Sigmoid colon (tissue), 7 donors: ENCODE measurements around the gene ADGB. TPM values are rescaled to one million over a fixed set of nuclear protein-coding genes. Genes with fewer than 3 reads are reported as not detected.
A peak's percentile ranks its signal among the peaks of the same experiment; 100 is the strongest.
"Not testable (repeated sequence)": the region's sequence is repeated elsewhere in the genome, so short reads cannot be mapped to it uniquely, and the experiment has no call there.

Source experiments
- DNase-seq: peaks from one replicate; pipeline ENCODE4 v3.0.0-alpha.2; 2019
- H3K27ac ChIP-seq, 4 donors: fragments of 200-600 bp; sonication (generic); one replicate each; pipeline ENCODE4 v1.5.1; 2016 to 2019; ENCODE audit warnings: mild to moderate bottlenecking in 1 of 4
- H3K27me3 ChIP-seq, 3 donors: fragments of 200-600 bp; sonication (generic); one replicate each; pipeline ENCODE4 v1.5.1; 2019; ENCODE audit warnings: mild to moderate bottlenecking in 1 of 3
- H3K36me3 ChIP-seq, 4 donors: fragments of 200-600 bp; sonication (generic); one replicate each; pipeline ENCODE4 v1.5.1; 2016 to 2019
- H3K4me1 ChIP-seq, 4 donors: fragments of 200-600 bp; sonication (generic); one replicate each; pipeline ENCODE4 v1.5.1; 2017 to 2019
- H3K4me3 ChIP-seq, 4 donors: fragments of 200-600 bp; sonication (generic); one replicate each; pipeline ENCODE4 v1.5.1; 2017 to 2019; ENCODE audit warnings: mild to moderate bottlenecking in 2 of 4, moderate library complexity in 1 of 4
- H3K9me3 ChIP-seq, 4 donors: fragments of 200-600 bp in 3 of 4; sonication (generic) in 3 of 4; one replicate each; pipeline versions ENCODE4 v1.5.1 to v1.6.1; 2013 to 2019
- CTCF ChIP-seq, 4 experiments: fragments of 450-650 bp in 3 of 4; fragments of 200-600 bp in 1 of 4; IDR thresholded peaks; one replicate each; pipeline ENCODE4 v1.5.1; 2016 to 2019; ENCODE audit warnings: antibody characterized with exemption in 4 of 4, mild to moderate bottlenecking in 3 of 4, moderate library complexity in 2 of 4
- EP300 ChIP-seq, 4 donors: sonication (generic); formaldehyde crosslinking; IDR thresholded peaks; one replicate each; pipeline ENCODE4 v1.6.1; 2017; ENCODE audit warnings: antibody characterized with exemption in 4 of 4
- POLR2A ChIP-seq, 2 donors: fragments of 450-650 bp; IDR thresholded peaks; one replicate each; pipeline ENCODE4 v1.6.1; 2016; ENCODE audit warnings: antibody characterized with exemption in 2 of 2, mild to moderate bottlenecking in 2 of 2, moderate library complexity in 2 of 2
- POLR2AphosphoS5 ChIP-seq, 4 donors: sonication (generic); formaldehyde crosslinking; IDR thresholded peaks; one replicate each; pipeline ENCODE4 v1.6.1; 2017; ENCODE audit warnings: antibody characterized with exemption in 4 of 4
- WGBS, 2 donors: extraction: QIAGEN DNeasy Blood & Tissue Kit; methylation state at CpG; one replicate each; pipeline ENCODE4 v1.1.7; 2013; 5-methylcytosine and 5-hydroxymethylcytosine counted together
- intact Hi-C: fragments of 100-400 bp; cut with DNase I; formaldehyde crosslinking; loops from one replicate; pipeline ENCODE4 v1.15.1; 2023
- polyA plus RNA-seq, 3 donors: library from polyadenylated mRNA; stranded (reverse); fragments of 200-250 nt; gene quantifications; one replicate each; pipeline ENCODE4 v1.2.3, GENCODE V29; 2013
- total RNA-seq, 4 donors: library from RNA; depleted of rRNA; stranded (reverse); fragments of >200 nt; gene quantifications; one replicate each; pipeline ENCODE4 v1.1.0, GENCODE V29; 2016
- donor health status: healthy with polysubstance abuse.
- donor health status: Bipolar disorder and iron deficiency.
- donor health status: healthy.

ADGB gene
- total RNA-seq, result under 1 TPM in 1 of 4 donors, not detected in 3; 0.55 TPM
- polyA plus RNA-seq, result under 1 TPM in 1 of 3 donors, not detected in 2; 0.13 TPM

- TF ChIP-seq POLR2A (IDR thresholded peaks at IDR 0.05) (no peak), CTCF (IDR thresholded peaks at IDR 0.05) (no peak), POLR2AphosphoS5 (IDR thresholded peaks at IDR 0.05) (no peak), EP300 (IDR thresholded peaks at IDR 0.05) (no peak)
- H3K9me3 ChIP-seq, result no peaks in the 10 kb centered on the region
- H3K4me3 ChIP-seq, result peak within 1 kb of the TSS in 3 of 4 donors; percentile 35 to 45 (median 36)
- WGBS, 2 donors, result 5 to 13% methylated on average over 32 of the region's 32 CpGs
- H3K27ac ChIP-seq, result no peak within 1 kb of the TSS
- H3K36me3 ChIP-seq, result no peaks in the 10 kb centered on the region
- DNase-seq, result no peak
- H3K27me3 ChIP-seq, result no peaks in the 10 kb centered on the region
- intact Hi-C loops, result no loop called here
- peaks cover 0 to 7% (median 5%) of the 10 kb centered on the region in 4 donors for H3K4me1 ChIP-seq
Measured at GRCh38 chr6:146598772-146599405, at the start of gene ADGB. ADGB (plus strand) TSS chr6:146598972; CDS start chr6:146599041, 69 bp downstream.

DNA sequence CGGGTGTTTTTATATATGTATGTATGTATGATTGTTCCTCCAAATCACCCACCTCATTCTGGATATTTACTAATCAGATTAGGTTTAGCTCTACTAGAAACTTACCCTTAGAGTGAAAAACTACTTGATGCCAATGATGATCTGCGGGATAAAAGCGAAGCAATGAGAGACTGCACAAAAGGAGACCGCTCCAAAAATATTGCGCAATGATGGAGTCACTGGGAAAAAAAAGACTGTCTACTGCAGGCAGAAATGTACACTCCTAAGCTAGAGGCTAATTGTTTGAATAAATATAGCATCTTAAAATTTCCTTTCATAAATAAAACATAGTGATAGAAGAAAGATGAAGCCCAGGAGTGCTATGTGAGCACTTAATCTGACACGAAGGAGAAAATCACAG, 47.9 kb upstream of the ADGB start:
- no peaks in the 10 kb centered on the region for H3K9me3 ChIP-seq
- no peak overlapping the region for H3K4me3 ChIP-seq
- H3K27ac ChIP-seq, result no peak overlapping the region
- H3K27me3 ChIP-seq, result no peaks in the 10 kb centered on the region
- no peak for TF ChIP-seq CTCF (IDR thresholded peaks at IDR 0.05)
- TF ChIP-seq EP300 (IDR thresholded peaks at IDR 0.05), result no peak
- TF ChIP-seq POLR2AphosphoS5 (IDR thresholded peaks at IDR 0.05), result no peak
- TF ChIP-seq POLR2A (IDR thresholded peaks at IDR 0.05), result no peak
- H3K4me1 ChIP-seq, result peaks cover 0 to 53% (median 28%) of the 10 kb centered on the region in 4 donors
- H3K36me3 ChIP-seq, result peaks cover 0 to 30% (median 5%) of the 10 kb centered on the region in 4 donors
- WGBS, 2 donors, result 90 to 94% methylated on average over 6 of the region's 6 CpGs
- no peak for DNase-seq
- intact Hi-C loops, result no loop called here

- 74 to 80% methylated on average over 7 of the region's 7 CpGs for WGBS, 2 donors
- intact Hi-C loops, result no loop called here
- no peaks in the 10 kb centered on the region for H3K27me3 ChIP-seq
- peaks cover 0 to 30% (median 5%) of the 10 kb centered on the region in 4 donors for H3K36me3 ChIP-seq
- H3K4me1 ChIP-seq, result peaks cover 0 to 48% (median 22%) of the 10 kb centered on the region in 4 donors
- no peaks in the 10 kb centered on the region for H3K9me3 ChIP-seq
- no peak for DNase-seq
- TF ChIP-seq EP300 (IDR thresholded peaks at IDR 0.05), result no peak
- H3K4me3 ChIP-seq, result no peak overlapping the region
- H3K27ac ChIP-seq, result no peak overlapping the region
Measured at GRCh38 chr6:146551545-146551944, 47.2 kb upstream of the ADGB start.

DNA sequence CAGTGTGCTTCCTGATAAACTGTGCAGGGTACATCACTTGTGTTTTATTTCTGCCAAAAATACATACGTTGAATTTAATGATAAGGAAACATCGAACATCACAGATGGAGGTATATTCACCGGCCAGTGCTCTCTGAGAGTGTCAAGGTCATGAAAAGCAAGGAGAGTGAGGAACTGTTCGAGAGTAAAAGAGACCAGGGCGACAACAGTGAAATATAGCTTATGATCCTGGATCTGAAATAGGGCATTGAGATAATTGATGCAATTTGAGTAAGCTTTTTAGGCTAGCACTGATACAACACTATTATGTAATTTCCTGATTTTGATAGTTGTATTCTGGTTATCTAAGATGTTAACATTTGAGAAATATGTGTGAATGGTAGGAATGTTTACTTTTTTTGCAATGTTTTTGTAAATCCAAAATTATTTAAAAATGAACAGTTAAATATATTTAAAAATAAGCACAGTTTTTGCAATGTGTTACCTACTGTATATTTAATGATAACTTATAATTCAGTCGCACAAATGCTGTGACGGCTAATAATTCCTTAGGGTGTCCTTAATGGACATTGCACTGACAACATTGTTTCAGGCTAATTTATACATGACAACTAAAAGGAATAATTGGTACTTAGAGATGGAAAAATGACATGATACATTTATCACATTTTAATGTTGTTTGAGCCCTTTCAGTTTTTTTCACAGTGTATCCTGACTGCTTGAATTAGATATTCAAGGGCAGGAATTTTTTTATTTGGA, 45.2 kb upstream of the ADGB start:
- TF ChIP-seq POLR2A (IDR thresholded peaks at IDR 0.05), result no peak
- TF ChIP-seq EP300 (IDR thresholded peaks at IDR 0.05), result no peak
- TF ChIP-seq POLR2AphosphoS5 (IDR thresholded peaks at IDR 0.05), result no peak
- TF ChIP-seq CTCF (IDR thresholded peaks at IDR 0.05), result no peak
- 92 to 93% methylated on average over 7 of the region's 7 CpGs for WGBS, 2 donors
- H3K4me1 ChIP-seq, result peaks cover 0 to 33% (median 13%) of the 10 kb centered on the region in 4 donors
- H3K36me3 ChIP-seq, result peaks cover 0 to 30% (median 5%) of the 10 kb centered on the region in 4 donors
- no peak overlapping the region for H3K4me3 ChIP-seq
- H3K27me3 ChIP-seq, result no peaks in the 10 kb centered on the region
- intact Hi-C loops, result no loop called here
- no peaks in the 10 kb centered on the region for H3K9me3 ChIP-seq
- DNase-seq, result no peak
- no peak overlapping the region for H3K27ac ChIP-seq

- Histone ChIP-seq H3K36me3 (peaks cover 0 to 1% (median 0%) of the 10 kb centered on the region in 4 donors), H3K9me3 (no peaks in the 10 kb centered on the region), H3K27ac (no peak overlapping the region), H3K4me3 (no peak overlapping the region), H3K27me3 (no peaks in the 10 kb centered on the region), H3K4me1 (no peaks in the 10 kb centered on the region)
- TF ChIP-seq POLR2A (IDR thresholded peaks at IDR 0.05) (no peak), EP300 (IDR thresholded peaks at IDR 0.05) (no peak), CTCF (IDR thresholded peaks at IDR 0.05) (no peak), POLR2AphosphoS5 (IDR thresholded peaks at IDR 0.05) (no peak)
- WGBS, 2 donors, result 66 to 86% methylated on average over 1 of the region's 1 CpG
- no peak for DNase-seq
- intact Hi-C loops, result no loop called here
Measured at GRCh38 chr6:146560607-146561006, 38.2 kb upstream of the ADGB start.

- H3K36me3 ChIP-seq, H3K4me1 ChIP-seq, H3K4me3 ChIP-seq, DNase-seq, H3K27ac ChIP-seq, H3K27me3 ChIP-seq, intact Hi-C loops, H3K9me3 ChIP-seq: not testable (repeated sequence)
- 85 to 89% methylated on average over 2 of the region's 2 CpGs for WGBS, 2 donors
Measured at GRCh38 chr6:146566661-146567060, 32.1 kb upstream of the ADGB start.

DNA sequence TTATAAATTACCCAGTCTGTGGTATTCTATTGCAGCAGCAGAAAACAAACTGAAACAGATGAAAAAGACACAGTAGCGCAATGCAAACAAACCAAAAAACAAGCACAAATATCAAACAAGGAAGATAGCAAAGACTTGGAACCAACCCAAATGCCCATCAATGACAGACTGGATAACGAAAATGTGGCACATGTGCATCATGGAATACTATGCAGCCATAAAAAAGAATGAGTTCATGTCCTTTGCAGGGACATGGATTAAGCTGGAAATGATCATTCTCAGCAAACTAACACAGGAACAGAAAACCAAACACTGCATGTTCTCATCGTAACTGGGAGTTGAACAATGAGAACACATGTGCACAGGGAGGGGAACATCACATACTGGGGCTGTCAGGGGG, 30.2 kb upstream of the ADGB start:
- H3K9me3 ChIP-seq, H3K4me1 ChIP-seq, H3K36me3 ChIP-seq, intact Hi-C loops, H3K27me3 ChIP-seq, H3K27ac ChIP-seq, H3K4me3 ChIP-seq, DNase-seq: not testable (repeated sequence)
- WGBS, 2 donors, result 84 to 90% methylated on average over 3 of the region's 3 CpGs
